Activated naive CD8-positive, alpha-beta T cell treated with anti-CD3 and anti-CD28 coated beads, Interleukin-2, amount 50 U/mL, for 24 hours (primary cell): Measurements from ENCODE around the gene NPTN.
"Not testable (repeated sequence)": the region's sequence is repeated elsewhere in the genome, so short reads cannot be mapped to it uniquely, and the experiment has no call there.

Experiments used
- ATAC-seq: fragments of 150-1000 bp; cut with Tn5 transposase; one replicate; pipeline ENCODE4 v1.10.0; 2021
- DNase-seq: peaks from one replicate; pipeline ENCODE4 v3.0.0; 2021
- H3K27ac Mint-ChIP-seq: one replicate; pipeline ENCODE4 v1.8.0; 2021; ENCODE audit warnings: mild to moderate bottlenecking, mixed read lengths
- H3K27me3 Mint-ChIP-seq: one replicate; pipeline ENCODE4 v1.8.0; 2021; ENCODE audit warnings: mixed read lengths
- H3K36me3 Mint-ChIP-seq: one replicate; pipeline ENCODE4 v1.8.0; 2021; ENCODE audit warnings: low read depth, mixed read lengths
- H3K4me1 Mint-ChIP-seq: one replicate; pipeline ENCODE4 v1.8.0; 2021; ENCODE audit warnings: mixed read lengths
- H3K4me3 Mint-ChIP-seq: one replicate; pipeline ENCODE4 v1.8.0; 2021; ENCODE audit warnings: mild to moderate bottlenecking, moderate library complexity, mixed read lengths
- H3K9me3 Mint-ChIP-seq: one replicate; pipeline ENCODE4 v1.8.0; 2021; ENCODE audit warnings: mixed read lengths

Gene NPTN

GRCh38 chr15:73650416-73651126, 17.4 kb upstream of the NPTN start:
- peak; percentile 84 for ATAC-seq
- H3K9me3 Mint-ChIP-seq, result peaks cover 7% of the 10 kb centered on the region
- peaks cover 27% of the 10 kb centered on the region for H3K27me3 Mint-ChIP-seq
- peak overlapping the region; percentile 20 for H3K4me3 Mint-ChIP-seq
- no peaks in the 10 kb centered on the region for H3K36me3 Mint-ChIP-seq
- DNase-seq, result peak; percentile 14
- H3K4me1 Mint-ChIP-seq, result peaks cover 20% of the 10 kb centered on the region
- peak overlapping the region; percentile 64 for H3K27ac Mint-ChIP-seq

GRCh38 chr15:73648014-73648295, 14.8 kb upstream of the NPTN start:
- Mint-ChIP-seq H3K27me3 (peaks cover 12% of the 10 kb centered on the region), H3K27ac (no peak overlapping the region), H3K36me3 (no peaks in the 10 kb centered on the region), H3K4me1 (peaks cover 20% of the 10 kb centered on the region), H3K9me3 (peaks cover 7% of the 10 kb centered on the region), H3K4me3 (no peak overlapping the region)
- DNase-seq, result no peak
- ATAC-seq, result no peak

- peaks cover 10% of the 10 kb centered on the region for H3K27me3 Mint-ChIP-seq
- no peak overlapping the region for H3K27ac Mint-ChIP-seq
- peaks cover 20% of the 10 kb centered on the region for H3K4me1 Mint-ChIP-seq
Measured at GRCh38 chr15:73647259-73648013, 14.2 kb upstream of the NPTN start.

GRCh38 chr15:73639464-73639863, 6.3 kb upstream of the NPTN start:
- H3K4me3 Mint-ChIP-seq, H3K36me3 Mint-ChIP-seq, H3K27ac Mint-ChIP-seq, ATAC-seq, DNase-seq, H3K9me3 Mint-ChIP-seq: not testable (repeated sequence)
- Mint-ChIP-seq H3K27me3 (peaks cover 28% of the 10 kb centered on the region), H3K4me1 (peaks cover 20% of the 10 kb centered on the region)

More at GRCh38 chr15:73647259-73648013, 14.2 kb upstream of the NPTN start:
- ATAC-seq (no peak), DNase-seq (no peak)
- Mint-ChIP-seq H3K36me3 (no peaks in the 10 kb centered on the region), H3K4me3 (no peak overlapping the region), H3K9me3 (peaks cover 7% of the 10 kb centered on the region)

GRCh38 chr15:73637527-73637926, 4.3 kb upstream of the NPTN start:
- Mint-ChIP-seq H3K27ac (no peak overlapping the region), H3K4me3 (no peak overlapping the region), H3K36me3 (no peaks in the 10 kb centered on the region), H3K9me3 (peaks cover 3% of the 10 kb centered on the region), H3K4me1 (peaks cover 30% of the 10 kb centered on the region), H3K27me3 (peaks cover 28% of the 10 kb centered on the region)
- ATAC-seq (no peak), DNase-seq (no peak)

GRCh38 chr15:73633991-73634495, 854 bp upstream of the NPTN start:
- Mint-ChIP-seq H3K4me1 (peaks cover 61% of the 10 kb centered on the region), H3K36me3 (no peaks in the 10 kb centered on the region), H3K9me3 (no peaks in the 10 kb centered on the region), H3K27me3 (peaks cover 15% of the 10 kb centered on the region), H3K27ac (peak overlapping the region; percentile 80), H3K4me3 (peak overlapping the region; percentile 86)
- no peak for DNase-seq
- ATAC-seq, result no peak

GRCh38 chr15:73632670-73633058, 525 bp downstream of the NPTN start:
- H3K36me3 Mint-ChIP-seq, result no peaks in the 10 kb centered on the region
- H3K27ac Mint-ChIP-seq, result peak overlapping the region; percentile 55
- peaks cover 11% of the 10 kb centered on the region for H3K27me3 Mint-ChIP-seq
- H3K4me1 Mint-ChIP-seq, result peaks cover 69% of the 10 kb centered on the region
- ATAC-seq (no peak), DNase-seq (no peak)
- H3K4me3 Mint-ChIP-seq, result peak overlapping the region; percentile 86
- H3K9me3 Mint-ChIP-seq, result no peaks in the 10 kb centered on the region

GRCh38 chr15:73631915-73632669, 1.1 kb downstream of the NPTN start:
- Mint-ChIP-seq H3K4me1 (peaks cover 66% of the 10 kb centered on the region), H3K27ac (peak overlapping the region; percentile 55), H3K4me3 (peak overlapping the region; percentile 86), H3K36me3 (no peaks in the 10 kb centered on the region), H3K27me3 (peaks cover 6% of the 10 kb centered on the region), H3K9me3 (no peaks in the 10 kb centered on the region)
- DNase-seq, result peak; percentile 20
- no peak for ATAC-seq

GRCh38 chr15:73630921-73631362, 2.2 kb downstream of the NPTN start:
- Mint-ChIP-seq H3K4me3 (peak overlapping the region; percentile 86), H3K27ac (peak overlapping the region; percentile 17), H3K9me3 (no peaks in the 10 kb centered on the region), H3K36me3 (no peaks in the 10 kb centered on the region), H3K4me1 (peaks cover 58% of the 10 kb centered on the region), H3K27me3 (no peaks in the 10 kb centered on the region)
- no peak for ATAC-seq
- DNase-seq, result no peak

GRCh38 chr15:73629798-73630429, 3.3 kb downstream of the NPTN start:
- Mint-ChIP-seq H3K36me3 (no peaks in the 10 kb centered on the region), H3K27ac (no peak overlapping the region), H3K9me3 (no peaks in the 10 kb centered on the region), H3K4me1 (peaks cover 60% of the 10 kb centered on the region), H3K27me3 (no peaks in the 10 kb centered on the region), H3K4me3 (no peak overlapping the region)
- ATAC-seq, result no peak
- no peak for DNase-seq

GRCh38 chr15:73628976-73629797, 4.0 kb downstream of the NPTN start:
- DNase-seq, result no peak
- H3K27me3 Mint-ChIP-seq, result no peaks in the 10 kb centered on the region
- H3K4me3 Mint-ChIP-seq, result no peak overlapping the region
- no peaks in the 10 kb centered on the region for H3K36me3 Mint-ChIP-seq
- no peak overlapping the region for H3K27ac Mint-ChIP-seq
- H3K9me3 Mint-ChIP-seq, result no peaks in the 10 kb centered on the region
- H3K4me1 Mint-ChIP-seq, result peaks cover 55% of the 10 kb centered on the region
- ATAC-seq, result no peak

GRCh38 chr15:73628102-73628501, 5.1 kb downstream of the NPTN start:
- no peaks in the 10 kb centered on the region for H3K27me3 Mint-ChIP-seq
- no peak overlapping the region for H3K27ac Mint-ChIP-seq
- DNase-seq (no peak), ATAC-seq (no peak)
- no peak overlapping the region for H3K4me3 Mint-ChIP-seq
- no peaks in the 10 kb centered on the region for H3K36me3 Mint-ChIP-seq
- H3K4me1 Mint-ChIP-seq, result peaks cover 48% of the 10 kb centered on the region
- H3K9me3 Mint-ChIP-seq, result no peaks in the 10 kb centered on the region

GRCh38 chr15:73626072-73626471, 7.1 kb downstream of the NPTN start:
- no peak overlapping the region for H3K4me3 Mint-ChIP-seq
- no peak for DNase-seq
- no peaks in the 10 kb centered on the region for H3K9me3 Mint-ChIP-seq
- no peak for ATAC-seq
- peaks cover 46% of the 10 kb centered on the region for H3K4me1 Mint-ChIP-seq
- H3K27me3 Mint-ChIP-seq, result no peaks in the 10 kb centered on the region
- H3K27ac Mint-ChIP-seq, result no peak overlapping the region
- no peaks in the 10 kb centered on the region for H3K36me3 Mint-ChIP-seq

- peaks cover 44% of the 10 kb centered on the region for H3K4me1 Mint-ChIP-seq
- H3K27ac Mint-ChIP-seq, result no peak overlapping the region
- no peaks in the 10 kb centered on the region for H3K27me3 Mint-ChIP-seq
- no peak overlapping the region for H3K4me3 Mint-ChIP-seq
- H3K9me3 Mint-ChIP-seq, result no peaks in the 10 kb centered on the region
- H3K36me3 Mint-ChIP-seq, result no peaks in the 10 kb centered on the region
- ATAC-seq (no peak), DNase-seq (no peak)
Measured at GRCh38 chr15:73624530-73624929, 8.7 kb downstream of the NPTN start.
